Measurements from ENCODE around the gene MAP1S.

MAP1S gene

DNA sequence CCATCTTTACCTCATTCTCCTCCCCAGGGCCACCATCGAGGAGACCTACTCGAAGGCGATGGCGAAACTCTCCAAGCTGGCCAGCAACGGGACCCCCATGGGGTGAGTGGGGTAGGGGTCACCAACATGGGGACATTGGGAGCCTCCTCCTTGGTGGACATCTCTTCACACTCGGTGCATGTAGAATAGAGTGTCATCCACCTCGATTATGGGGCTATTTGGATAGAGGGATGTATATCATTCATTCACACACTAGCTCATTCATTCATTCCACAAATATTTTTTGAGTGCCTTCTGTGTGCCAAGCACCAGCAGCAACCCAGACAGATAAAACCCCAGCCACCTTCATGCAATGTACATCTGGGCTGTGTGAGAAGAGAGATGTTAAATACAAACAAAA lies 45.1 kb downstream of the MAP1S start:
- Histone ChIP-seq H4K20me1 (ENCODE audit: insufficient read depth, low read length) (no peaks in the 10 kb centered on the region), H3F3A (ENCODE audit: insufficient read depth, low read length) (no peaks in the 10 kb centered on the region), H3K4me2 (ENCODE audit: low read depth, low read length) (no peak overlapping the region), H3K27me3 (replicated peaks; ENCODE audit: insufficient read depth, low read length) (no peaks in the 10 kb centered on the region), H3K79me2 (ENCODE audit: low read length) (no peaks in the 10 kb centered on the region), H2AFZ (ENCODE audit: low read length) (no peak overlapping the region), H3K4me1 (ENCODE audit: low read length) (no peaks in the 10 kb centered on the region), H3K36me3 (replicated peaks; ENCODE audit: insufficient read depth, low read length) (no peaks in the 10 kb centered on the region), H3K27ac (ENCODE audit: low read length) (no peak overlapping the region), H3K9ac (ENCODE audit: low read length) (no peak overlapping the region), H3K9me3 (replicated peaks; ENCODE audit: insufficient read depth, low read length) (no peaks in the 10 kb centered on the region), H3K4me3 (ENCODE audit: low read length) (no peak overlapping the region), H3K9me2 (replicated peaks; ENCODE audit: insufficient read depth, low read length) (no peaks in the 10 kb centered on the region)
- no peak for DNase-seq
- TF ChIP-seq EZH2 (optimal IDR thresholded peaks at IDR 0.05; ENCODE audit: low read depth, low read length) = no peak

DNA sequence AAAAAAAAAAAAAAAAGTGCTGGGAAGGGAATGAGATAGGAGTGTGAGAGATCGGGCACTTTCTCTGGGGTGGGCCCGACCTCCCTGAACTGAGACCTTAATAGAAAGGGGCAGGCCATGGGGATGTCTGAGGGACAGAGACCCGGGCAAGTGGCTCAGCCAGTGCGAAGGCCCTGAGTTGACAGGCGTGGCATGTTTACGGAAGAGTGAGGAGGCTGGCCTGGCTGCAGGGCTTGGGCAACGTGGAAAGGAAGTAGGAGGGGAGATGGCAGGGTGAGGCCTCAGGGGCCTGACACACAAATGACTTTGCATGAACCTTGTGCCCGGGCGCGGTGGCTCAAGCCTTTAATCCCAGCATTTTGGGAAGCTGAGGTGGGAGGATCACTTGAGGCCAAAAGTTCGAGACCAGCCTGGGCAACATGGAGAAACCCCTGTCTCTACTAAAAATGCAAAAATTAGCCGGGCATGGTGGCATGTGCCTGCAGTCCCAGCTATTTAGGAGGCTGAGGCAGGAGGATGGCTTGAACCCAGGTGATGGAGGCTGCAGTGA lies 45.9 kb downstream of the MAP1S start:
- Histone ChIP-seq H3K79me2 (ENCODE audit: low read length) (no peaks in the 10 kb centered on the region), H3K27ac (ENCODE audit: low read length) (no peak overlapping the region), H3K4me1 (ENCODE audit: low read length) (no peaks in the 10 kb centered on the region), H3K4me3 (ENCODE audit: low read length) (no peak overlapping the region), H3F3A (ENCODE audit: insufficient read depth, low read length) (no peaks in the 10 kb centered on the region), H3K9me3 (replicated peaks; ENCODE audit: insufficient read depth, low read length) (no peaks in the 10 kb centered on the region), H4K20me1 (ENCODE audit: insufficient read depth, low read length) (no peaks in the 10 kb centered on the region), H3K27me3 (replicated peaks; ENCODE audit: insufficient read depth, low read length) (no peaks in the 10 kb centered on the region), H3K36me3 (replicated peaks; ENCODE audit: insufficient read depth, low read length) (no peaks in the 10 kb centered on the region), H3K9me2 (replicated peaks; ENCODE audit: insufficient read depth, low read length) (no peaks in the 10 kb centered on the region), H2AFZ (ENCODE audit: low read length) (no peak overlapping the region), H3K4me2 (ENCODE audit: low read depth, low read length) (no peak overlapping the region), H3K9ac (ENCODE audit: low read length) (no peak overlapping the region)
- no peak for DNase-seq
- TF ChIP-seq EZH2 (optimal IDR thresholded peaks at IDR 0.05; ENCODE audit: low read depth, low read length) (no peak), EZH2phosphoT487 (IDR thresholded peaks at IDR 0.05; ENCODE audit: low read length) (no peak)
- TF ChIP-seq, protein P1, sequence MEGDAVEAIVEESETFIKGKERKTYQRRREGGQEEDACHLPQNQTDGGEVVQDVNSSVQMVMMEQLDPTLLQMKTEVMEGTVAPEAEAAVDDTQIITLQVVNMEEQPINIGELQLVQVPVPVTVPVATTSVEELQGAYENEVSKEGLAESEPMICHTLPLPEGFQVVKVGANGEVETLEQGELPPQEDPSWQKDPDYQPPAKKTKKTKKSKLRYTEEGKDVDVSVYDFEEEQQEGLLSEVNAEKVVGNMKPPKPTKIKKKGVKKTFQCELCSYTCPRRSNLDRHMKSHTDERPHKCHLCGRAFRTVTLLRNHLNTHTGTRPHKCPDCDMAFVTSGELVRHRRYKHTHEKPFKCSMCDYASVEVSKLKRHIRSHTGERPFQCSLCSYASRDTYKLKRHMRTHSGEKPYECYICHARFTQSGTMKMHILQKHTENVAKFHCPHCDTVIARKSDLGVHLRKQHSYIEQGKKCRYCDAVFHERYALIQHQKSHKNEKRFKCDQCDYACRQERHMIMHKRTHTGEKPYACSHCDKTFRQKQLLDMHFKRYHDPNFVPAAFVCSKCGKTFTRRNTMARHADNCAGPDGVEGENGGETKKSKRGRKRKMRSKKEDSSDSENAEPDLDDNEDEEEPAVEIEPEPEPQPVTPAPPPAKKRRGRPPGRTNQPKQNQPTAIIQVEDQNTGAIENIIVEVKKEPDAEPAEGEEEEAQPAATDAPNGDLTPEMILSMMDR (IDR thresholded peaks at IDR 0.05; ENCODE audit: low read length) = no peak

DNA sequence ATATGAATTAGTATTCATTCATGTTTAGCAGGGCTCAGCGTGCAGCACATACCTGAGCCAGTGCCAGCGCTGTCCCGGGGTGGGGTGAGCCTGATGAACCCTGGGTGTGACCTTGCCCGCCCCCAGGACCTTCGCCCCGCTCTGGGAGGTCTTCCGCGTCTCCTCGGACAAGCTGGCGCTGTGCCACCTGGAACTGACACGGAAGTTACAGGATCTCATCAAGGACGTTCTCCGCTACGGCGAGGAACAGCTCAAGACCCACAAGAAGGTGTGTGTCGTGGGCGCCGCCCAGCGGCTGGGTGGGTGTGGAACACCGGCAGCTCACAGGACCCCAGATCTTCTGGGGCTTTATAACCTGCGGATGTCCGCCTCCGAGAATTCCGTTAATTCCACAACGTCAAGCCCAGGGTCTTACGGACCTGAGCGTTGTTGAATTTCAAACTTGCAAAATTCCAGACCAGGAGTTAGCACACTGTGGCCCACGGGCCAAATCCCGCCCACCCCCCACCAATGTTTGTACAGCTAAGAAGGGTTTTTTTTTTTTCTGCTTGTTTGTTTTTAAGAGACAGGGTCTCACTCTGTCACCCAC lies 47.4 kb downstream of the MAP1S start:
- no peaks in the 10 kb centered on the region for H4K20me1 ChIP-seq (ENCODE audit: insufficient read depth, low read length)
- no peaks in the 10 kb centered on the region for H3K9me3 ChIP-seq (replicated peaks; ENCODE audit: insufficient read depth, low read length)
- no peak overlapping the region for H2AFZ ChIP-seq (ENCODE audit: low read length)
- no peaks in the 10 kb centered on the region for H3K36me3 ChIP-seq (replicated peaks; ENCODE audit: insufficient read depth, low read length)
- H3K9ac ChIP-seq (ENCODE audit: low read length) = no peak overlapping the region
- TF ChIP-seq, protein P1 (IDR thresholded peaks at IDR 0.05; ENCODE audit: low read length) = 0 out of 2 replicates have a peak, but pooled peaks have one; percentile 19
- no peak for TF ChIP-seq EZH2phosphoT487 (IDR thresholded peaks at IDR 0.05; ENCODE audit: low read length)
- H3K4me3 ChIP-seq (ENCODE audit: low read length) = no peak overlapping the region
- H3K9me2 ChIP-seq (replicated peaks; ENCODE audit: insufficient read depth, low read length) = no peaks in the 10 kb centered on the region
- no peaks in the 10 kb centered on the region for H3F3A ChIP-seq (ENCODE audit: insufficient read depth, low read length)
- H3K4me2 ChIP-seq (ENCODE audit: low read depth, low read length) = no peak overlapping the region
- H3K79me2 ChIP-seq (ENCODE audit: low read length) = no peaks in the 10 kb centered on the region
- DNase-seq = no peak
- H3K4me1 ChIP-seq (ENCODE audit: low read length) = no peaks in the 10 kb centered on the region
- H3K27me3 ChIP-seq (replicated peaks; ENCODE audit: insufficient read depth, low read length) = no peaks in the 10 kb centered on the region
- H3K27ac ChIP-seq (ENCODE audit: low read length) = no peak overlapping the region

DNA sequence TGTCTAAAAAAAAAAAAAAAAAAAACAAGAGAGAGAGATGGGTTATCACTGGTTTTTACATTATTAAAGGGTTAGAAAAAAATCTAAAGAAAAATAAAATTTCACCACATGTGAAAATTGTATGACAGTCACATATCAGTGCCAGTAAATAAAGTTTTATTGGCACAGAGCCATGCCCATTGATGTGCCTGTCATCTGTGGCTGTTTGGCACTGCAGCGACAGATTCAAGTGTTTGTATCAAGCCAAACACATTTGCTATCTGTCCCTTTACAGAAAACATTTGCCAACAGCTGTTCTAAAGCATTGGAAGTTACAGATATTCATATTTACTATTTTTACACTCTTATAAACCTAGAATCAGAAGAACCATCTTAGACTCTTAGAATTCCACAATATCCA lies 48.3 kb downstream of the MAP1S start:
- no peak overlapping the region for H3K4me3 ChIP-seq (ENCODE audit: low read length)
- H3K79me2 ChIP-seq (ENCODE audit: low read length) = no peaks in the 10 kb centered on the region
- H3K9me2 ChIP-seq (replicated peaks; ENCODE audit: insufficient read depth, low read length) = no peaks in the 10 kb centered on the region
- H3F3A ChIP-seq (ENCODE audit: insufficient read depth, low read length) = no peaks in the 10 kb centered on the region
- DNase-seq = no peak
- no peaks in the 10 kb centered on the region for H3K4me1 ChIP-seq (ENCODE audit: low read length)
- no peak overlapping the region for H3K27ac ChIP-seq (ENCODE audit: low read length)
- H3K9ac ChIP-seq (ENCODE audit: low read length) = no peak overlapping the region
- no peaks in the 10 kb centered on the region for H3K36me3 ChIP-seq (replicated peaks; ENCODE audit: insufficient read depth, low read length)
- TF ChIP-seq EZH2phosphoT487 (IDR thresholded peaks at IDR 0.05; ENCODE audit: low read length) = no peak
- no peak for TF ChIP-seq EZH2 (optimal IDR thresholded peaks at IDR 0.05; ENCODE audit: low read depth, low read length)
- TF ChIP-seq, protein P1 (IDR thresholded peaks at IDR 0.05; ENCODE audit: low read length) = no peak
- no peaks in the 10 kb centered on the region for H4K20me1 ChIP-seq (ENCODE audit: insufficient read depth, low read length)
- no peak overlapping the region for H2AFZ ChIP-seq (ENCODE audit: low read length)
- no peaks in the 10 kb centered on the region for H3K27me3 ChIP-seq (replicated peaks; ENCODE audit: insufficient read depth, low read length)
- H3K4me2 ChIP-seq (ENCODE audit: low read depth, low read length) = no peak overlapping the region
- H3K9me3 ChIP-seq (replicated peaks; ENCODE audit: insufficient read depth, low read length) = no peaks in the 10 kb centered on the region
